ENCODE results near the gene ACKR2.

GRCh38 chr3:42839616-42840015, 30.4 kb downstream of the ACKR2 start:
- TF ChIP-seq CTCF (IDR thresholded peaks at IDR 0.05) (peak; percentile 61 to 92 (median 80)), POLR2A (IDR thresholded peaks at IDR 0.05) (no peak), POLR2AphosphoS5 (IDR thresholded peaks at IDR 0.05) (peak; percentile 50)

Data from prostate gland (tissue), 2 donors.